SK-N-SH treated with all-trans-retinoic acid at 6 μM for 48 hours (cell line): ENCODE results near the gene CNTN6.

ENCODE experiments used
- ATAC-seq: fragments of 200-7000 bp; cut with Tn5 transposase; 3 replicates; pipeline ENCODE4 v1.9.1; 2020; ENCODE audit warnings: mild to moderate bottlenecking, moderate library complexity
- ARNTL ChIP-seq: fragments of 450-650 bp; formaldehyde crosslinking; IDR thresholded peaks from 2 replicates; pipeline ENCODE4 v1.5.0; 2020; ENCODE audit warnings: low read depth, mild to moderate bottlenecking, moderate library complexity, borderline replicate concordance
- BACH2 ChIP-seq: fragments of 250-450 bp; sonication (Bioruptor Pico); IDR thresholded peaks from 2 replicates; pipeline ENCODE4 v1.9.0; 2021; ENCODE audit warnings: mild to moderate bottlenecking, borderline replicate concordance
- CSDC2 ChIP-seq: fragments of 250-450 bp; sonication (Bioruptor Pico); IDR thresholded peaks from 2 replicates; pipeline ENCODE4 v1.5.0; 2020; ENCODE audit warnings: mild to moderate bottlenecking, moderate library complexity
- ESRRG ChIP-seq: fragments of 250-450 bp; sonication (Bioruptor Pico); IDR thresholded peaks from 2 replicates; pipeline ENCODE4 v1.6.1; 2021; ENCODE audit warnings: mild to moderate bottlenecking
- GLIS3 ChIP-seq: fragments of 250-450 bp; sonication (Bioruptor Pico); IDR thresholded peaks from 2 replicates; pipeline ENCODE4 v1.5.0; 2020; ENCODE audit warnings: mild to moderate bottlenecking, moderate library complexity
- ISL1 ChIP-seq: fragments of 250-450 bp; sonication (Bioruptor Pico); IDR thresholded peaks from 2 replicates; pipeline ENCODE4 v2.1.2; 2022; ENCODE audit warnings: mild to moderate bottlenecking, moderate library complexity
- OSR1 ChIP-seq: fragments of 250-450 bp; sonication (Bioruptor Pico); IDR thresholded peaks from 2 replicates; pipeline ENCODE4 v1.8.0; 2022; ENCODE audit warnings: moderate library complexity, mild to moderate bottlenecking, inconsistent platforms
- PPARA ChIP-seq: fragments of 250-450 bp; sonication (Bioruptor Pico); IDR thresholded peaks from 2 replicates; pipeline ENCODE4 v1.5.0; 2020; ENCODE audit warnings: mild to moderate bottlenecking, borderline replicate concordance
- RARB ChIP-seq: fragments of 250-450 bp; sonication (Bioruptor Pico); IDR thresholded peaks from 2 replicates; pipeline ENCODE4 v1.8.0; 2021; ENCODE audit warnings: mild to moderate bottlenecking, moderate library complexity
- SNAI2 ChIP-seq: fragments of 250-450 bp; sonication (Bioruptor Pico); IDR thresholded peaks from 2 replicates; pipeline ENCODE4 v1.5.0; 2020; ENCODE audit warnings: mild to moderate bottlenecking, moderate library complexity
- TCF4 ChIP-seq: fragments of 250-450 bp; sonication (Bioruptor Pico); IDR thresholded peaks from 2 replicates; pipeline ENCODE4 v1.8.0; 2021; ENCODE audit warnings: mild to moderate bottlenecking, moderate library complexity, borderline replicate concordance
- TOX ChIP-seq: fragments of 250-450 bp; sonication (Bioruptor Pico); IDR thresholded peaks from 2 replicates; pipeline ENCODE4 v1.8.0; 2021; ENCODE audit warnings: mild to moderate bottlenecking, moderate library complexity, borderline replicate concordance
- ZC3H10 ChIP-seq: fragments of 250-450 bp; sonication (Bioruptor Pico); IDR thresholded peaks from 2 replicates; pipeline ENCODE4 v1.5.1; 2021; ENCODE audit warnings: mild to moderate bottlenecking, moderate library complexity
- ZFP30 ChIP-seq: fragments of 450-650 bp; formaldehyde crosslinking; IDR thresholded peaks from 2 replicates; pipeline ENCODE4 v1.5.0; 2022; ENCODE audit warnings: mild to moderate bottlenecking, moderate library complexity
- ZNF565 ChIP-seq: fragments of 450-650 bp; formaldehyde crosslinking; conservative IDR thresholded peaks from 2 replicates; pipeline ENCODE4 v1.5.0; 2020; ENCODE audit warnings: low read depth, mild to moderate bottlenecking, moderate library complexity
- ZNF70 ChIP-seq: fragments of 450-650 bp; formaldehyde crosslinking; IDR thresholded peaks from 2 replicates; pipeline ENCODE4 v1.5.0; 2020; ENCODE audit warnings: mild to moderate bottlenecking, moderate library complexity
- TF ChIP-seq, protein P1 (sequence below): fragments of 250-450 bp; sonication (Bioruptor Pico); IDR thresholded peaks from 2 replicates; pipeline ENCODE4 v1.5.0; 2020; ENCODE audit warnings: mild to moderate bottlenecking, moderate library complexity
- TF ChIP-seq, protein P2 (sequence below): fragments of 250-450 bp; sonication (Bioruptor Pico); IDR thresholded peaks from 2 replicates; pipeline ENCODE4 v1.8.0; 2021; ENCODE audit warnings: low read depth, mild to moderate bottlenecking, moderate library complexity, borderline replicate concordance
- TF ChIP-seq, protein P3 (sequence below): fragments of 250-450 bp; sonication (Bioruptor Pico); IDR thresholded peaks from 2 replicates; pipeline ENCODE4 v1.5.1; 2021; ENCODE audit warnings: mild to moderate bottlenecking, moderate library complexity

The CNTN6 gene

DNA sequence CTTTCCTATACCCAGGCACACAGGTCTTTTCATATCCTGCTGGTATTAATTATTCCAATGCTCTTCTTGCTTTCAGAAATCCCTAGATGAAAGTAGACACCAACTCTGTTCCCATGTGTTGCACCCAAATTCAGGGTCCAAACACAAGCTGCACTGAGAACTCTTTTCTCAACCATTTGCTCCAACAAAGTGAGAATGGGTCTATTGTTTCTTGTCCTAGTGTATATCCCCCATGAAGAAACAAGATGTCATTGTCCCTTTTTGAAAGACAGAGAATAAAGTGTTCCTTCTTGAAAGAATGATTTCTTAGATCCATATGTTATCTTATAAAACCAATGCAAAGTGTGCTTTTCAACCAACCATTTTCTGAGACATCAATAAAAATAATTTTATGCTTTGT, 353.7 kb downstream of the CNTN6 start (continued):
- TF ChIP-seq, protein P1, sequence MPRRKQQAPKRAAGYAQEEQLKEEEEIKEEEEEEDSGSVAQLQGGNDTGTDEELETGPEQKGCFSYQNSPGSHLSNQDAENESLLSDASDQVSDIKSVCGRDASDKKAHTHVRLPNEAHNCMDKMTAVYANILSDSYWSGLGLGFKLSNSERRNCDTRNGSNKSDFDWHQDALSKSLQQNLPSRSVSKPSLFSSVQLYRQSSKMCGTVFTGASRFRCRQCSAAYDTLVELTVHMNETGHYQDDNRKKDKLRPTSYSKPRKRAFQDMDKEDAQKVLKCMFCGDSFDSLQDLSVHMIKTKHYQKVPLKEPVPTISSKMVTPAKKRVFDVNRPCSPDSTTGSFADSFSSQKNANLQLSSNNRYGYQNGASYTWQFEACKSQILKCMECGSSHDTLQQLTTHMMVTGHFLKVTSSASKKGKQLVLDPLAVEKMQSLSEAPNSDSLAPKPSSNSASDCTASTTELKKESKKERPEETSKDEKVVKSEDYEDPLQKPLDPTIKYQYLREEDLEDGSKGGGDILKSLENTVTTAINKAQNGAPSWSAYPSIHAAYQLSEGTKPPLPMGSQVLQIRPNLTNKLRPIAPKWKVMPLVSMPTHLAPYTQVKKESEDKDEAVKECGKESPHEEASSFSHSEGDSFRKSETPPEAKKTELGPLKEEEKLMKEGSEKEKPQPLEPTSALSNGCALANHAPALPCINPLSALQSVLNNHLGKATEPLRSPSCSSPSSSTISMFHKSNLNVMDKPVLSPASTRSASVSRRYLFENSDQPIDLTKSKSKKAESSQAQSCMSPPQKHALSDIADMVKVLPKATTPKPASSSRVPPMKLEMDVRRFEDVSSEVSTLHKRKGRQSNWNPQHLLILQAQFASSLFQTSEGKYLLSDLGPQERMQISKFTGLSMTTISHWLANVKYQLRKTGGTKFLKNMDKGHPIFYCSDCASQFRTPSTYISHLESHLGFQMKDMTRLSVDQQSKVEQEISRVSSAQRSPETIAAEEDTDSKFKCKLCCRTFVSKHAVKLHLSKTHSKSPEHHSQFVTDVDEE (CRISPR knock-in tag): no peak
- TF ChIP-seq ZNF70 (CRISPR knock-in tag) (no peak), ZC3H10 (CRISPR knock-in tag) (no peak), SNAI2 (CRISPR knock-in tag) (no peak)
- TF ChIP-seq, all 23 proteins: peak for 0

DNA sequence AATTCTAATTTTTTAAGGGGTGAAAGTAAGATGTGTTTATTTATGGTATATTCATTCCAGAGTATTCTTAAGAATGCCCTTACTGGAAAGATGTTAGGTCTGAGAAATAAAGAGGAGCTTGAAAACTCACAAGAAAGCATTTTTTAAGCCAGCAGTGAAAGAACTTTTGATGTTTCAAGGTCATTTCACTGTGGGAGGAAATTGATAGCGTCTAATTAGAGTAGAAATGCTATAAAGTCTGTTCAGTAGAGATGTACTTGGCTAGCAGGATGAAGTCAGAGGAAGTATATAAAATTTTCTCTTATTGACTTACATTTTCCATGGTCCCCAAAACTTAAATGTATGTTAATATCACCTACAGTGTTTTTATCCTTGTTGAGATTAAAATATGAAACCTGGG, 354.6 kb downstream of the CNTN6 start:
- ATAC-seq: no peak
- no peak for TF ChIP-seq TOX
- TF ChIP-seq ZNF565 (CRISPR knock-in tag): no peak
- no peak for TF ChIP-seq ESRRG (CRISPR knock-in tag)
- no peak for TF ChIP-seq TCF4 (CRISPR knock-in tag)
- no peak for TF ChIP-seq OSR1 (CRISPR knock-in tag)
- TF ChIP-seq RARB (CRISPR knock-in tag): no peak
- no peak for TF ChIP-seq PPARA (CRISPR knock-in tag)
- TF ChIP-seq, protein P2, sequence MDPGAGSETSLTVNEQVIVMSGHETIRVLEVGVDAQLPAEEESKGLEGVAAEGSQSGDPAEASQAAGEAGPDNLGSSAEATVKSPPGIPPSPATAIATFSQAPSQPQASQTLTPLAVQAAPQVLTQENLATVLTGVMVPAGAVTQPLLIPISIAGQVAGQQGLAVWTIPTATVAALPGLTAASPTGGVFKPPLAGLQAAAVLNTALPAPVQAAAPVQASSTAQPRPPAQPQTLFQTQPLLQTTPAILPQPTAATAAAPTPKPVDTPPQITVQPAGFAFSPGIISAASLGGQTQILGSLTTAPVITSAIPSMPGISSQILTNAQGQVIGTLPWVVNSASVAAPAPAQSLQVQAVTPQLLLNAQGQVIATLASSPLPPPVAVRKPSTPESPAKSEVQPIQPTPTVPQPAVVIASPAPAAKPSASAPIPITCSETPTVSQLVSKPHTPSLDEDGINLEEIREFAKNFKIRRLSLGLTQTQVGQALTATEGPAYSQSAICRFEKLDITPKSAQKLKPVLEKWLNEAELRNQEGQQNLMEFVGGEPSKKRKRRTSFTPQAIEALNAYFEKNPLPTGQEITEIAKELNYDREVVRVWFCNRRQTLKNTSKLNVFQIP (CRISPR knock-in tag): no peak
- no peak for TF ChIP-seq ARNTL (CRISPR knock-in tag)
- TF ChIP-seq, protein P3, sequence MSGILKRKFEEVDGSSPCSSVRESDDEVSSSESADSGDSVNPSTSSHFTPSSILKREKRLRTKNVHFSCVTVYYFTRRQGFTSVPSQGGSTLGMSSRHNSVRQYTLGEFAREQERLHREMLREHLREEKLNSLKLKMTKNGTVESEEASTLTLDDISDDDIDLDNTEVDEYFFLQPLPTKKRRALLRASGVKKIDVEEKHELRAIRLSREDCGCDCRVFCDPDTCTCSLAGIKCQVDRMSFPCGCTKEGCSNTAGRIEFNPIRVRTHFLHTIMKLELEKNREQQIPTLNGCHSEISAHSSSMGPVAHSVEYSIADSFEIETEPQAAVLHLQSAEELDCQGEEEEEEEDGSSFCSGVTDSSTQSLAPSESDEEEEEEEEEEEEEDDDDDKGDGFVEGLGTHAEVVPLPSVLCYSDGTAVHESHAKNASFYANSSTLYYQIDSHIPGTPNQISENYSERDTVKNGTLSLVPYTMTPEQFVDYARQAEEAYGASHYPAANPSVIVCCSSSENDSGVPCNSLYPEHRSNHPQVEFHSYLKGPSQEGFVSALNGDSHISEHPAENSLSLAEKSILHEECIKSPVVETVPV (CRISPR knock-in tag): no peak
- no peak for TF ChIP-seq ZFP30
- no peak for TF ChIP-seq CSDC2

DNA sequence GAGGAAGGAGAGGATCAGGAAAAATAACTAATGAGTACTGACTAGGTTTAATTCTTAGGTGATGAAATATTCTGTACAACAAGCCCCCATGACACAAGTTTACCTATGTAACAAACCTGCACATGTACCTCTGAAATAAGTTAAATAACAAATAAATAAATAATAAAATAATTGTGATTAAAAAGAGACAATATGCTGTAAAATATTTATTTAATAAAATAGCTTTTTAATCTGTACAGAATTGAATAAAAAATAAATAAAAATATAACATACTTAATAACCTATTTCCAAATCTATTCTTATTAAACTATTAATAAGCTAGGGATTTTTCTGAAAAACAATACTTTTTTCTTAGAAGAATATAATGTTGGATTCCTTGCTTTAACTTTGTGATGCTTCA, 355.6 kb downstream of the CNTN6 start:
- TF ChIP-seq, protein P1 (CRISPR knock-in tag): no peak
- TF ChIP-seq OSR1 (CRISPR knock-in tag) (no peak), TCF4 (CRISPR knock-in tag) (no peak), GLIS3 (CRISPR knock-in tag) (no peak), ARNTL (CRISPR knock-in tag) (no peak), ISL1 (CRISPR knock-in tag) (no peak), BACH2 (CRISPR knock-in tag) (no peak)
- no peak for ATAC-seq
